Astrocyte of the cerebellum (primary cell): Measurements from ENCODE around the gene TTC39C.

Experiments used
- DNase-seq: peaks from one replicate; pipeline ENCODE4 v3.0.0-alpha.2; 2011; ENCODE audit warnings: low read depth
- H3K4me3 ChIP-seq: 2 replicates; pipeline ENCODE4 v1.5.1; 2011; ENCODE audit warnings: mild to moderate bottlenecking, low read depth, low read length, moderate library complexity
- CTCF ChIP-seq: IDR thresholded peaks from 2 replicates; pipeline ENCODE4 v1.5.1; 2012; ENCODE audit warnings: low read length, low read depth, moderate library complexity, mild to moderate bottlenecking; ENCODE audit errors: missing control alignments
- in situ Hi-C: cut with HindIII; loops from 2 replicates; pipeline ENCODE4 v1.10.0; 2017; ENCODE audit warnings: low sequenced_read_pairs

Gene TTC39C

GRCh38 chr18:24157855-24158254 lies 143.3 kb downstream of the TTC39C start:
- in situ Hi-C loops = no loop called here
- DNase-seq = no peak
- TF ChIP-seq CTCF = no peak
- H3K4me3 ChIP-seq = no peak overlapping the region

GRCh38 chr18:24160086-24160485 lies 145.5 kb downstream of the TTC39C start:
- DNase-seq = no peak
- in situ Hi-C loops = no loop called here
- H3K4me3 ChIP-seq = no peak overlapping the region
- no peak for TF ChIP-seq CTCF

GRCh38 chr18:24161304-24161703 lies 146.8 kb downstream of the TTC39C start:
- TF ChIP-seq CTCF = no peak
- no peak for DNase-seq
- in situ Hi-C loops = no loop called here

GRCh38 chr18:24168496-24168895 lies 153.9 kb downstream of the TTC39C start:
- no peak overlapping the region for H3K4me3 ChIP-seq
- no peak for TF ChIP-seq CTCF
- DNase-seq = no peak
- in situ Hi-C loops = no loop called here

More at GRCh38 chr18:24161304-24161703, 146.8 kb downstream of the TTC39C start:
- no peak overlapping the region for H3K4me3 ChIP-seq

- in situ Hi-C loops = no loop called here
- no peak for DNase-seq
- H3K4me3 ChIP-seq = no peak overlapping the region
- no peak for TF ChIP-seq CTCF
Observed at GRCh38 chr18:24170360-24170759, 155.8 kb downstream of the TTC39C start.

- no peak for TF ChIP-seq CTCF
- DNase-seq = no peak
- in situ Hi-C loops = no loop called here
- no peak overlapping the region for H3K4me3 ChIP-seq
Observed at GRCh38 chr18:24173997-24174396, 159.4 kb downstream of the TTC39C start.
